Measurements from ENCODE around the gene POLH.
"Not testable (repeated sequence)": the region's sequence is repeated elsewhere in the genome, so short reads cannot be mapped to it uniquely, and the experiment has no call there.

Gene POLH

GRCh38 chr6:43547222-43547621, 28.8 kb upstream of the POLH start:
- ChIA-PET CTCF (interaction anchor here (0.9 to 2.5 kb wide), 6 partner anchors 15 to 223 kb away, joined by 3 to 8 read pairs (median 4); partner anchors contain the start of genes POLH, VEGFA and XPO5), POLR2A (no interaction called here)
- peak; percentile 26 for DNase-seq (ENCODE audit: extremely low spot score)
- TF ChIP-seq CTCF (IDR thresholded peaks at IDR 0.05; ENCODE audit: control extremely low read depth, extremely low read depth, low read depth, missing control alignments) = no peak

- CTCF ChIA-PET; DNase-seq (ENCODE audit: extremely low spot score): not testable (repeated sequence)
- POLR2A ChIA-PET = interaction anchor here (0.6 kb wide), 1 partner anchor 63 kb away, joined by 3 read pairs; no protein-coding TSS in a partner anchor
These were observed 18.4 kb upstream of the POLH start for GRCh38 chr6:43557620-43558019.

- no peak for DNase-seq (ENCODE audit: extremely low spot score)
- POLR2A ChIA-PET = no interaction called here
- TF ChIP-seq CTCF (IDR thresholded peaks at IDR 0.05; ENCODE audit: control extremely low read depth, extremely low read depth, low read depth, missing control alignments) = no peak
- CTCF ChIA-PET = interaction anchor here (1.2 to 1.6 kb wide), 2 partner anchors 10 to 15 kb away, joined by 3 read pairs; no protein-coding TSS in a partner anchor
These were observed 16.7 kb upstream of the POLH start for GRCh38 chr6:43559328-43559727.

GRCh38 chr6:43570876-43571441, 5.0 kb upstream of the POLH start:
- ChIA-PET POLR2A (interaction anchor here (1.0 kb wide), 1 partner anchor 58 kb away, joined by 3 read pairs; the partner anchor contains the start of gene GTPBP2), CTCF (interaction anchor here (0.6 to 1.8 kb wide), 4 partner anchors 12 to 811 kb away, joined by 3 to 6 read pairs (median 3); no protein-coding TSS in a partner anchor)
- no peak for TF ChIP-seq CTCF (IDR thresholded peaks at IDR 0.05; ENCODE audit: control extremely low read depth, extremely low read depth, low read depth, missing control alignments)
- peak; percentile 36 for DNase-seq (ENCODE audit: extremely low spot score)

GRCh38 chr6:43572015-43572414, 4.0 kb upstream of the POLH start:
- no peak for DNase-seq (ENCODE audit: extremely low spot score)
- no peak for TF ChIP-seq CTCF (IDR thresholded peaks at IDR 0.05; ENCODE audit: control extremely low read depth, extremely low read depth, low read depth, missing control alignments)
- POLR2A ChIA-PET = no interaction called here
- CTCF ChIA-PET = interaction anchor here (1.4 to 1.9 kb wide), 3 partner anchors 11 to 37 kb away, joined by 3 to 7 read pairs (median 3); no protein-coding TSS in a partner anchor

GRCh38 chr6:43575105-43575771, 747 bp upstream of the POLH start:
- ChIA-PET POLR2A (interaction anchor here (0.8 kb wide), 1 partner anchor 60 kb away, joined by 3 read pairs; the partner anchor contains the start of gene MAD2L1BP), CTCF (interaction anchor here (1.1 to 4.2 kb wide), 3 partner anchors 23 to 33 kb away, joined by 3 to 16 read pairs (median 5); no protein-coding TSS in a partner anchor)
- TF ChIP-seq CTCF (IDR thresholded peaks at IDR 0.05; ENCODE audit: control extremely low read depth, extremely low read depth, low read depth, missing control alignments) = no peak

GRCh38 chr6:43578748-43579147, 2.8 kb downstream of the POLH start:
- ChIA-PET CTCF (interaction anchor here (1.0 kb wide), 1 partner anchor 9 kb away, joined by 3 read pairs; no protein-coding TSS in a partner anchor), POLR2A (no interaction called here)
- no peak for TF ChIP-seq CTCF (IDR thresholded peaks at IDR 0.05; ENCODE audit: control extremely low read depth, extremely low read depth, low read depth, missing control alignments)
- no peak for DNase-seq (ENCODE audit: extremely low spot score)

More at GRCh38 chr6:43575105-43575771, 747 bp upstream of the POLH start:
- no peak for DNase-seq (ENCODE audit: extremely low spot score)
